ENCODE data around the gene SHISA9. TPM values are rescaled to one million over a fixed set of nuclear protein-coding genes. Genes with fewer than 3 reads are reported as not detected.

SHISA9 gene
- polyA plus RNA-seq, 3 donors: 0.01 TPM; not detected in 2

GRCh38 chr16:13103831-13104530, 202.6 kb downstream of the SHISA9 start:
- no peaks in the 10 kb centered on the region for H3K79me2 ChIP-seq (ENCODE audit: insufficient read depth, low read length)
- H3K27ac ChIP-seq (ENCODE audit: low read depth in 1 of 2, low read length in 2 of 2): no peak overlapping the region
- H3K4me3 ChIP-seq (replicated peaks in 1 of 3; ENCODE audit: low read depth in 2 of 3, low read length in 3 of 3): no peak overlapping the region
- H3K4me1 ChIP-seq (ENCODE audit: control insufficient read depth in 1 of 2, insufficient read depth in 2 of 2, low read length in 2 of 2): no peaks in the 10 kb centered on the region
- peaks cover 3 to 6% of the 10 kb centered on the region in 2 donors for H3K9me3 ChIP-seq (replicated peaks in 1 of 2; ENCODE audit: control insufficient read depth in 1 of 2, insufficient read depth in 1 of 2, low read length in 2 of 2)
- H3K27me3 ChIP-seq (ENCODE audit: control insufficient read depth in 2 of 2, insufficient read depth in 2 of 2, low read length in 2 of 2): no peaks in the 10 kb centered on the region
- intact Hi-C loops (cut with micrococcal nuclease): no loop called here
- no peaks in the 10 kb centered on the region for H4K20me1 ChIP-seq (ENCODE audit: insufficient read depth, low read length)
- DNase-seq: no peak
- Mint-ChIP-seq H3K36me3 (no peaks in the 10 kb centered on the region), H3K27me3 (ENCODE audit: low read depth in 3 of 3) (peaks cover 0 to 1% (median 0%) of the 10 kb centered on the region in 3 donors), H3K4me1 (no peaks in the 10 kb centered on the region), H3K4me3 (no peak overlapping the region), H3K27ac (no peak overlapping the region), H3K9me3 (peaks cover 2 to 21% (median 11%) of the 10 kb centered on the region in 7 donors)
- no peak overlapping the region for H3K9ac ChIP-seq (ENCODE audit: insufficient read depth, low read length, poor library complexity, severe bottlenecking)
- H3K4me2 ChIP-seq (replicated peaks; ENCODE audit: extremely low read depth, low read length, poor library complexity, severe bottlenecking): no peak overlapping the region
- 92% methylated on average over 3 of the region's 6 CpGs for WGBS (ENCODE audit: insufficient coverage)
- H3K36me3 ChIP-seq (replicated peaks in 1 of 2; ENCODE audit: control insufficient read depth in 1 of 2, insufficient read depth in 2 of 2, low read length in 2 of 2): no peaks in the 10 kb centered on the region
- TF ChIP-seq, protein P1, sequence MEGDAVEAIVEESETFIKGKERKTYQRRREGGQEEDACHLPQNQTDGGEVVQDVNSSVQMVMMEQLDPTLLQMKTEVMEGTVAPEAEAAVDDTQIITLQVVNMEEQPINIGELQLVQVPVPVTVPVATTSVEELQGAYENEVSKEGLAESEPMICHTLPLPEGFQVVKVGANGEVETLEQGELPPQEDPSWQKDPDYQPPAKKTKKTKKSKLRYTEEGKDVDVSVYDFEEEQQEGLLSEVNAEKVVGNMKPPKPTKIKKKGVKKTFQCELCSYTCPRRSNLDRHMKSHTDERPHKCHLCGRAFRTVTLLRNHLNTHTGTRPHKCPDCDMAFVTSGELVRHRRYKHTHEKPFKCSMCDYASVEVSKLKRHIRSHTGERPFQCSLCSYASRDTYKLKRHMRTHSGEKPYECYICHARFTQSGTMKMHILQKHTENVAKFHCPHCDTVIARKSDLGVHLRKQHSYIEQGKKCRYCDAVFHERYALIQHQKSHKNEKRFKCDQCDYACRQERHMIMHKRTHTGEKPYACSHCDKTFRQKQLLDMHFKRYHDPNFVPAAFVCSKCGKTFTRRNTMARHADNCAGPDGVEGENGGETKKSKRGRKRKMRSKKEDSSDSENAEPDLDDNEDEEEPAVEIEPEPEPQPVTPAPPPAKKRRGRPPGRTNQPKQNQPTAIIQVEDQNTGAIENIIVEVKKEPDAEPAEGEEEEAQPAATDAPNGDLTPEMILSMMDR (IDR thresholded peaks at IDR 0.05): no peak
- H2AFZ ChIP-seq (ENCODE audit: insufficient read depth, low read depth, low read length, poor library complexity, severe bottlenecking): no peak overlapping the region

- no peak overlapping the region for H3K9ac ChIP-seq (ENCODE audit: insufficient read depth, low read length, poor library complexity, severe bottlenecking)
- Mint-ChIP-seq H3K36me3 (no peaks in the 10 kb centered on the region), H3K4me3 (no peak overlapping the region), H3K4me1 (no peaks in the 10 kb centered on the region), H3K27me3 (ENCODE audit: low read depth in 3 of 3) (peaks cover 0 to 1% (median 0%) of the 10 kb centered on the region in 3 donors), H3K9me3 (peaks cover 2 to 21% (median 14%) of the 10 kb centered on the region in 7 donors), H3K27ac (no peak overlapping the region)
- no peak overlapping the region for H2AFZ ChIP-seq (ENCODE audit: insufficient read depth, low read depth, low read length, poor library complexity, severe bottlenecking)
- no peaks in the 10 kb centered on the region for H3K79me2 ChIP-seq (ENCODE audit: insufficient read depth, low read length)
- intact Hi-C loops (cut with micrococcal nuclease): no loop called here
- no peaks in the 10 kb centered on the region for H3K4me1 ChIP-seq (ENCODE audit: control insufficient read depth in 1 of 2, insufficient read depth in 2 of 2, low read length in 2 of 2)
- no CpG with 5 or more reads among the region's 5 CpGs for WGBS (ENCODE audit: insufficient coverage)
- no peak overlapping the region for H3K27ac ChIP-seq (ENCODE audit: low read depth in 1 of 2, low read length in 2 of 2)
- H3K4me2 ChIP-seq (replicated peaks; ENCODE audit: extremely low read depth, low read length, poor library complexity, severe bottlenecking): no peak overlapping the region
- DNase-seq: no peak
- no peaks in the 10 kb centered on the region for H4K20me1 ChIP-seq (ENCODE audit: insufficient read depth, low read length)
- H3K4me3 ChIP-seq (replicated peaks in 1 of 3; ENCODE audit: low read depth in 2 of 3, low read length in 3 of 3): no peak overlapping the region
- H3K9me3 ChIP-seq (replicated peaks in 1 of 2; ENCODE audit: control insufficient read depth in 1 of 2, insufficient read depth in 1 of 2, low read length in 2 of 2): peaks cover 3 to 6% of the 10 kb centered on the region in 2 donors
- H3K36me3 ChIP-seq (replicated peaks in 1 of 2; ENCODE audit: control insufficient read depth in 1 of 2, insufficient read depth in 2 of 2, low read length in 2 of 2): no peaks in the 10 kb centered on the region
- no peaks in the 10 kb centered on the region for H3K27me3 ChIP-seq (ENCODE audit: control insufficient read depth in 2 of 2, insufficient read depth in 2 of 2, low read length in 2 of 2)
- TF ChIP-seq, protein P1 (IDR thresholded peaks at IDR 0.05): no peak
Measured at GRCh38 chr16:13104772-13105171, 203.4 kb downstream of the SHISA9 start.

Data from CD14-positive monocyte (primary cell).